Activated T-helper 17 cell treated with anti-CD3 and anti-CD28 coated beads, Interleukin-2, amount 50 U/mL, for 72 hours (primary cell): Measurements from ENCODE around the gene DAPK2. TPM values are rescaled to one million over a fixed set of nuclear protein-coding genes. Genes with fewer than 3 reads are reported as not detected.

Source experiments
- ATAC-seq: fragments of 150-1000 bp; cut with Tn5 transposase; replicated peaks from 2 replicates; pipeline ENCODE4 v1.10.0; 2021; ENCODE audit warnings: mild to moderate bottlenecking, moderate library complexity
- H3K27ac Mint-ChIP-seq: one replicate; pipeline ENCODE4 v1.8.0; 2022; ENCODE audit warnings: mixed read lengths
- H3K27me3 Mint-ChIP-seq: one replicate; pipeline ENCODE4 v1.8.0; 2022; ENCODE audit warnings: mixed read lengths
- H3K36me3 Mint-ChIP-seq: one replicate; pipeline ENCODE4 v1.8.0; 2022; ENCODE audit warnings: low read depth, mild to moderate bottlenecking, mixed read lengths
- H3K4me1 Mint-ChIP-seq: one replicate; pipeline ENCODE4 v1.8.0; 2022; ENCODE audit warnings: mixed read lengths
- H3K4me3 Mint-ChIP-seq: one replicate; pipeline ENCODE4 v1.8.0; 2022; ENCODE audit warnings: mild to moderate bottlenecking, mixed read lengths
- H3K9me3 Mint-ChIP-seq: one replicate; pipeline ENCODE4 v1.8.0; 2022; ENCODE audit warnings: mixed read lengths
- total RNA-seq, 2 donors: library from RNA; stranded (reverse); gene quantifications; one replicate each; pipeline ENCODE4 v1.2.3, GENCODE V29; 2022

Gene DAPK2
- total RNA-seq, 2 donors from 2014 or later = 0.82 to 10.6 TPM

DNA sequence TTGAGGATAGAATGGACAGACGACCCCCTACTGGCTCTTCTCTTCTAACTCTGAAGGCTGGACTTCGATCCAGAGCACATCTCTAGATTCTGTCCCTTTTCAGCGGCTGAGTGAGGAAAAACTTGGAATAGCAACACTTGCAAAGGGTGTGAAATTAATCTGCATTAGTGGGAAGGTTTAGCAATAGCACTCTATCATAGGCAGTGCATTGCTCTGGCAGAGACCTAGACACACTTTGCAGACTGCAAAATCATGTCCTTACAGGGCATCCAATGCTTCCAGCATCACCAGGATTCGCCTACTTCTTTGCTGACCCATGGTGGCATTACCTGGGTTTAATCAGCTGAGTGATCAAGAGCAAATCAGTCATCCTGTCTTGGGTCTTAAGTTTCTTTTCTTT, 43.1 kb downstream of the DAPK2 start:
- Mint-ChIP-seq H3K4me1 (peaks cover 11% of the 10 kb centered on the region), H3K9me3 (no peaks in the 10 kb centered on the region), H3K27ac (no peak overlapping the region), H3K36me3 (no peaks in the 10 kb centered on the region), H3K27me3 (peaks cover 4% of the 10 kb centered on the region), H3K4me3 (no peak overlapping the region)
- no peak for ATAC-seq

DNA sequence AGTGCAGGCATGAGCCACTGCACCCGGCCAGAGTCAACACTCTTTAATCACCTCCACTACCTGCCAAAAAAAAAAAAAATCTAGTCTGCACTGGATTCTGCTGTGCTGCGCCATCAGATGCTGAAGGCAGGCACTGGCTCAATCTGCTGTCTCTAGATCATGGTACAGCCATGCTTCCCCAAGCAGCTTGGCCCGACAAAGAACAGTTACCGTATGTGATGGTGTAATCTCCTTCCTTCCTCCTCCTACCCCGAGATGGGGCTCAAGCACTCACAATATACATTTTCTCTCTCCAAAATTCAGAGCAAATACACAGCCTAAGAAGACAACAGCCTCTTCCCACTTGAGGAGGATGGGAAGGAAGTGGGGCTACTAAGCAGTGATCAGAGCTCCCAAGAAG, 45.1 kb downstream of the DAPK2 start:
- ATAC-seq = no peak
- H3K27ac Mint-ChIP-seq = no peak overlapping the region
- peaks cover 16% of the 10 kb centered on the region for H3K4me1 Mint-ChIP-seq
- peaks cover 4% of the 10 kb centered on the region for H3K27me3 Mint-ChIP-seq
- no peaks in the 10 kb centered on the region for H3K9me3 Mint-ChIP-seq
- no peaks in the 10 kb centered on the region for H3K36me3 Mint-ChIP-seq
- no peak overlapping the region for H3K4me3 Mint-ChIP-seq

DNA sequence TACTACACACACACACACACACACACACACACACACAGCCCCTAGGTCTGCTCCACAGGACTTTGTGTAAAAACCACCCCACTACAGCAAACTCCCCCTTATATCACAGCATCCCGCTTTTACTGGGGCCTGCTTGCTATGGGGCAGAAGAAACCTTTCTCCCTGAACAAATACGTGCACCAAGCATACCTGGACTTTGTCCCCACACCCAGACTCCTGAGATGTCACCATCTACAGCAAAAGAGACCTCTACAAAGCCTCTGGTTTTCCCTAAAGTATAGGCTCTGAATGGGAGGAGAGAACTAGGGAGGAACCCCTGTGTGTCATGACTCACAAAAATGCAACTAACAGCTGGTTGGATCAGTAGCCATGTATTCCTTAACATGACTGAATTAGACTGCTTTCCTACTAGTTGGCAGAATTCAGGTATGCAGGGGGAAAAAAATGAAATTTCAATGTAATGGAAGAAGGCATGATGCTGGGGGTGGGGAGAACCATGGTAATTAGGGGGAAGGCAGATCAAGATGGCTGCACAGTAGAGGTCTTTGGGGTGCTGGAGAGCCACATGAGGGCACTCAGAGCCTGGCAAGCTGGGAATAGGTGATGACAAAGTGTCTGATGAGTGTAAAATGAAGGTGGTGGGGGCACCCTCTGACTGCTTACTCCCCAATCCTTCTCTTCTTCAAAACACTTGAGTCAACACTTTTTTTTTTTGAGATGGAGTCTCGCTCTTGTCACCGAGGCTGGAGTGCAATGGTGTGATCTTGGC, 45.9 kb downstream of the DAPK2 start:
- Mint-ChIP-seq H3K27me3 (peaks cover 4% of the 10 kb centered on the region), H3K36me3 (no peaks in the 10 kb centered on the region), H3K4me1 (peaks cover 16% of the 10 kb centered on the region), H3K4me3 (no peak overlapping the region), H3K9me3 (no peaks in the 10 kb centered on the region), H3K27ac (no peak overlapping the region)
- ATAC-seq = no peak

DNA sequence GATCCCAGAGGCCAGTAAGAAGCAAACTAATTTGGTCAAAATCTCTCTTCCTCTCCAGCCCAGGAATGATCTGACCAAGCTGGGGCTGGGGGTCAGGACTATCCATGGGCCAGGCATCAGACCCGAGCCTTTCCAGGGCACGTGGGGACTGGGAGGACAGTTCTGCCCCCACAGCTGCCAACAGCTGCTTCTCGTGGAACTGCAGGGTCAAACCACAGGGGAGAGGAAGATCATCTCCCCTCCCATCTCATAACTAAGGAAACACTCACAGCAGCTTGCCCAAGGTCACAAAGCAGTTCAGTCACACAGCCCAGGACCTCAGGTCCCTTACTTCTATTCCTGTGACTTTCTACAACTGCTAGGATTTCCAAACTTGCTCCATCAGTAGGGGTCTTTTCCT, 47.1 kb downstream of the DAPK2 start:
- no peaks in the 10 kb centered on the region for H3K9me3 Mint-ChIP-seq
- H3K27ac Mint-ChIP-seq = peak overlapping the region; percentile 25
- peak overlapping the region; percentile 26 for H3K4me3 Mint-ChIP-seq
- no peak for ATAC-seq
- H3K4me1 Mint-ChIP-seq = peaks cover 16% of the 10 kb centered on the region
- no peaks in the 10 kb centered on the region for H3K36me3 Mint-ChIP-seq
- H3K27me3 Mint-ChIP-seq = peaks cover 4% of the 10 kb centered on the region

DNA sequence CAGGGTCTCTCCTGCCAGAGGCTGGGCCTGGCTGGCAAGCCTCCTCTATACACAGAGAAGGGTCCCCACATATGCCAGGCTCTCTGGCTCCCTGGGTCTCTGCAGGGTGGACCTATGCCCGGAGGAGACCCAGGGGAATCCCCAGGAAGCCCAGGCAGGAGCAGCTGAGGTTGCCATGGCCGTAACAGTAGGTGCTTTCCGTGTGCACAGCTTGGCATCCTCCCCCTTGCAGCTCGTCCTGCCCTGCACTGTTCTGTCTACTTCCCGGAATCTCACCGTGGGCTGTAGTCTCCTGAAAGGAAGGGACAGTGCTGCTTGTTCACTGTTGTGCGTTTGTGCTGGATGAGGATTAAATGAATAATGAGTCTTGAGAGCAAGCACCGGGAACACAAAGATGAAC, 47.8 kb downstream of the DAPK2 start:
- Mint-ChIP-seq H3K4me3 (peak overlapping the region; percentile 26), H3K36me3 (no peaks in the 10 kb centered on the region), H3K4me1 (peaks cover 20% of the 10 kb centered on the region), H3K27me3 (peaks cover 4% of the 10 kb centered on the region), H3K9me3 (no peaks in the 10 kb centered on the region), H3K27ac (peak overlapping the region; percentile 25)
- ATAC-seq = peak; percentile 66

DNA sequence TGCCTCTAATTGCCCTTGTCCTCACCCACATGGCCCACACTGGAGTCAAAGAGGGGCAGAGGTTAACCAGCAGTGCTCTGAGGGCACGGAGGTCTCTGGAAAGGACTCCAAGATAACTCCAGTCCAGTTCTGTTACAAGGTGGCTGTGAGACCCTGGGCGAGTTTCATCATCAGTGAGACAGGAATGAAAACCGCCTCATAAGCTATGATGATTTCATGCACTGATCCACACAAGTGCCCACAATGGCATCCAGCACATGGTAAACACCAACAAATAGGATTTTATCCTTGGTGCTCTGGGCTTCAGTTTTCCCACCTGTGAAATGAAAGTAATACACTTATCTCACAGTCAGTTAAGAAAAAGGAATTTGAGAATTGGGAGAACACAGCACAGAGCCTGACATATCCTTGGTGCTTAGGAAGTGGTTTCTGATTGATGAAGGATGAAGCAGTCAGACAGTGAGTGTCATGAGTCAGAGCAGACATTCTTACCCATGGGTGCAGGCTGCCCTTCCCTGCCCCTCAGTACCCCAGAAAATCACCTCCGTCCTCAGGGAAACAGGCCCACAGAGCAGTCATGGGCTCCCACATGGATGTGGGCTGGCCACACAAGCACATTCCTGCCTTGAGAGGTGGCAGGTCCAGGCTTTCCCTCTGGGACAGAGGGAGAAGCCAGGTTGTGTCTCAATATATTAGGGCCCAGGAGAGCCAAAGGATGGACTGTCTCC, 48.4 kb downstream of the DAPK2 start:
- ATAC-seq = peak; percentile 88

DNA sequence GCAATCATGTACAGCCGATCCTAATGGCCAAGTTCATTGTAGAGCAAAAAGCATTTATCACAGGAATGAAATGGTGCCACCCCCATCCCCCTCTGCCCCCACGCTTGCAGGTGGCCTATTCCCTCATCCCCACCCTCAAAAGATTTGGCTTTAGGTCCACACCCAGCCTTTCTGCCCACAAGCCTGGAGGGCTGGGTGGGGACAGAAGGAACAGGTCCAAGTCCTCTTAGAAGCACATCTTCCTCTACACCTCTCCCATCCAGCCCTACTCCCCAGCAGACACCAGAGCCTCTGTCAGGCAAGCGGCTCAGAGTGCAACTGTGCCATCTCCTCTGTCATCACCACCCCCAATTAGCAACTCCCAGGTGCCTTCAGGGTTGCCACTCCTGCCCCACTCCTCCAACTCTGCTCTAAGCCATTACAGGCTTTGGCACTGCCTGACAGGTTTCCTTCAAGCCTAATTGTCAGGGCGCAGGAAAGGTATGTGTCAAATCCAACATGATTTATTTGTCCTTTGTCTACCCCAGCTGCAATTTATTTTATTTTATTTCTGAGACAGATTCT, 49.4 kb downstream of the DAPK2 start:
- no peaks in the 10 kb centered on the region for H3K9me3 Mint-ChIP-seq
- no peak overlapping the region for H3K27ac Mint-ChIP-seq
- ATAC-seq = no peak
- H3K4me3 Mint-ChIP-seq = no peak overlapping the region
- peaks cover 4% of the 10 kb centered on the region for H3K27me3 Mint-ChIP-seq
- no peaks in the 10 kb centered on the region for H3K36me3 Mint-ChIP-seq
- H3K4me1 Mint-ChIP-seq = peaks cover 20% of the 10 kb centered on the region

More for the DNA sequence above, 48.4 kb downstream of the DAPK2 start:
- Mint-ChIP-seq H3K27ac (no peak overlapping the region), H3K36me3 (no peaks in the 10 kb centered on the region), H3K4me1 (peaks cover 20% of the 10 kb centered on the region), H3K9me3 (no peaks in the 10 kb centered on the region), H3K27me3 (peaks cover 4% of the 10 kb centered on the region), H3K4me3 (peak overlapping the region; percentile 26)

DNA sequence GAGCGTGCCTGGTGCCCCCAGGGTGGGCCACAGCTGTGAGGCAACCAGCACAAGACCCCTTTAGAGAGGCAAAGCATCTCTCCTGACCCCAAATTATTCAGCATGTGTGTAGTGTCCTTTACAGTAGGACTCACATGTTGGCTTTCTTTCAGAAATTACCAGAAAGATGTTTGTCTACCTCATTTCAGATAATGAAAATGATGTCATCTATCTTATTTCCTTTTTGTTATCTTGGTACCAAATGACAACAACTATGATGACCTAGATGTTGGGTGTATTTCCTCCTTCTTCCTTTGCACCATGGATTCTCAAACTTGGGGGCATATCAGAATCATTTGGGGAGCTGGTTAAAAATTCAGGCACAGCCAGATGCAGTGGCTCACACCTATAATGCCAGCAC, 50.5 kb downstream of the DAPK2 start:
- H3K36me3 Mint-ChIP-seq = no peaks in the 10 kb centered on the region

DNA sequence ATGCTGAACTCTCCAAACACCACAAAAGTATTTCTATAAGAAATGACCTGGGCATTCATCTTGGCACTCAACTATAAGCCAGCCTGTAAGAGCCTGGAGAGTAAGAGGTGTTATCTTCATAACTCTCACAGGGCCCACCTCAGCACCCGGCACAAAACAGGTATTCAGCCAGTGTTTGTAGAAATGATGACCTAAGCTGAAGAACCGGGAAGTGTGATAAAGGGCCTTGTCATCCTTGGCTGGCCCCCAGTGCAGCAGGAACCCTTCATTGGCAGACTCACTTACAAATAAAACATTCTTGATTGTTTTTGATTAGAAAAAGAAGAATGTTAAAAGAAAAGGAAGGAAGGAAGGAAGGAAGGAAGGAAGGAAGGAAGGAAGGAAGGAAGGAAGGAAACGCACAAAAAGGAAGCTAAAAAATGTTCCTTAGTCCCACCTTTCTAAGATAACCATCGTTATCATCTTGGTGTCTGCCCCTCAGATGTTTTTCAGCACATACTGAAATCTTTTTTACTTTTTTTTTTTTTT, 52.1 kb downstream of the DAPK2 start:
- ATAC-seq = no peak
- Mint-ChIP-seq H3K36me3 (no peaks in the 10 kb centered on the region), H3K9me3 (no peaks in the 10 kb centered on the region), H3K4me3 (no peak overlapping the region), H3K27ac (peak overlapping the region; percentile 29), H3K27me3 (no peaks in the 10 kb centered on the region), H3K4me1 (peaks cover 12% of the 10 kb centered on the region)

More for the DNA sequence above, 50.5 kb downstream of the DAPK2 start:
- Mint-ChIP-seq H3K4me3 (no peak overlapping the region), H3K4me1 (peaks cover 20% of the 10 kb centered on the region), H3K9me3 (no peaks in the 10 kb centered on the region), H3K27me3 (no peaks in the 10 kb centered on the region), H3K27ac (peak overlapping the region; percentile 49)
- ATAC-seq = no peak

DNA sequence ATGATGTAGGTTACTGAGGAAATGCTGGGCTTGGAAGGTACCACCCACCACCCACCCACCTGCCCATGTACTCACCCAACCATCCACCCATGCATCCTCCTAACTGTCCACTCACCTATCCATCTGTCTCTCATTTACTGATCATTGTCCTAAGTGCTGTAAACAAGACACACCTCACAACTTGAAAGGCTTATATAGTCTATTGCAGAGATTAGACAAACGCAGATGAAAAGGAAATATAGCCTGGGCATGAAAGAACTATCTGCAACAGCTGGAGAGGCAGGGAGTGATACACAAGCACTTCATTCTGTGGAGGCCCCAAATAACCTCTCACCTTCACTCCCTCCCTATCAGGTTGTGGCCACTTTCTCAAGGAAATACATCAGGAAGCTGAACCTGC, 54.0 kb downstream of the DAPK2 start:
- ATAC-seq = no peak
- H3K27ac Mint-ChIP-seq = peak overlapping the region; percentile 24
- H3K4me3 Mint-ChIP-seq = no peak overlapping the region
- peaks cover 5% of the 10 kb centered on the region for H3K4me1 Mint-ChIP-seq
- H3K27me3 Mint-ChIP-seq = no peaks in the 10 kb centered on the region
- no peaks in the 10 kb centered on the region for H3K9me3 Mint-ChIP-seq
- no peaks in the 10 kb centered on the region for H3K36me3 Mint-ChIP-seq

DNA sequence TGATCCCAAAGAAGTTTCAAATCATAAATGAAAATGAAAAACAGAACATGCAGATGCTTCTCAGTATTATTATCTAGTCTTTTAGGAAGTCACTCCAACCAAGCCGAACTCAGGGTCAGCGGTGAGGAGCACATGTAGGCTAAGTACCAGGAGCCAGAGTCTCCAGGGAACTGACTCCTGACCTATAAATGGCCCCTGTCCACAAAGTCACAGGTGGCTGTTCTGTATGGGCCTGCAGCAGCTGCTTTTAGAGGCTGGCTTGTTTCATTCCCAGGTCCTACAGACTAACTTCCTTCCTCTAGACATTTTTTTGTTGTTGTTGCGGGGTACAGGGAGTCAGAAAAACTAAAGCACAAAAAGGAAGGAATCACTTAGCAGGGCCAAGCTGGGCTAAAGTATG, 54.6 kb downstream of the DAPK2 start:
- no peaks in the 10 kb centered on the region for H3K27me3 Mint-ChIP-seq
- peaks cover 8% of the 10 kb centered on the region for H3K4me1 Mint-ChIP-seq
- no peaks in the 10 kb centered on the region for H3K36me3 Mint-ChIP-seq
- ATAC-seq = no peak
- no peak overlapping the region for H3K4me3 Mint-ChIP-seq
- no peaks in the 10 kb centered on the region for H3K9me3 Mint-ChIP-seq
- no peak overlapping the region for H3K27ac Mint-ChIP-seq

DNA sequence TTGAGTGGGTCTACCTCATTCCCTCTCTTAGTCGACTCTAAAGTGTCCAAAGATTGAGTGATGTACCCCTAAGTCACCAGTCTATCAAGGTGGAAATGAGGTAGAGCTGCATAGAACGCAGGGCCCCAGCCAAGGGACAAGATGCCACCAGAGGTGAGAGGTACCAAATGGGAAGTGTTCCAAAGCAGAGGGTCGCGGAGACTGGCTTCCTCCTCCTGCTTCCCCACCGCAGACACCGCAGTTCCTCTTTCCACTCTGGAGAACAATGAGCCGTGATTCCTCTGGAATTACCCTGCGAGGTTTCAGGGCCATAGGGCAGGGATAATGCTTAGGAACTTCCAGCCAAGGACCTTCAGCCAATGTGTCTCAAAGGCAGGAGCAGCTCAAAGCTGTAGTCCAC, 55.8 kb downstream of the DAPK2 start:
- Mint-ChIP-seq H3K27me3 (no peaks in the 10 kb centered on the region), H3K27ac (no peak overlapping the region), H3K36me3 (no peaks in the 10 kb centered on the region), H3K4me1 (peaks cover 13% of the 10 kb centered on the region), H3K4me3 (no peak overlapping the region), H3K9me3 (no peaks in the 10 kb centered on the region)
- no peak for ATAC-seq

DNA sequence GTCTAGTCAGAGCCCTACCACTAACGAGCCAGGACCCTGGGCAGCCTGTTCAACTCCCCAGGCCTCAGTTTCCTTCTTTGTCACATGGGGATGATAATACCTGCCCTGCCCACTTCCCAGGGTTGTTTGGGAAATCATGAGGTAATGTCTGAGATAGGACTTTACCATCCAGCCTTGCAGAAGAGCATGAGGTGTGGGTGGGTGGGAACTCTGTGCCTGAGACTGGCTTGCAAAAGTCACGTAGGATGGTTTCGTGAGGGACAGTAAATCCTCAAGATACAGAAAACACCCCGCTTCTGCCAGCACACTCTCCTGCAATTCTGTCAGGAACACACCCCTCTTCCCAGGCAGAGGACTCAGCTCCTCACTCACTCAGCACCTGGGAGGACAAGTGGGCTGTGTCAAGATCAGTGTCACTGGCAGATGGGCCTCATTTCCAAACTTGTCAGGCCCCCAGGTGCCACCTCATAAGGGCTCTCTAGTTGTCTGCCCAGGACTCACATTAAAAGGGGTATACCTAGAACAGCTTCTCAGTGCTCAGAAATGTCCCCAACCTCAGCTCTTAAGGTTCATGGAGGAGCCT, 58.4 kb downstream of the DAPK2 start:
- no peak for ATAC-seq
- H3K4me3 Mint-ChIP-seq = no peak overlapping the region
- peak overlapping the region; percentile 46 for H3K27ac Mint-ChIP-seq
- no peaks in the 10 kb centered on the region for H3K9me3 Mint-ChIP-seq
- peaks cover 9% of the 10 kb centered on the region for H3K4me1 Mint-ChIP-seq
- H3K36me3 Mint-ChIP-seq = no peaks in the 10 kb centered on the region
- no peaks in the 10 kb centered on the region for H3K27me3 Mint-ChIP-seq

DNA sequence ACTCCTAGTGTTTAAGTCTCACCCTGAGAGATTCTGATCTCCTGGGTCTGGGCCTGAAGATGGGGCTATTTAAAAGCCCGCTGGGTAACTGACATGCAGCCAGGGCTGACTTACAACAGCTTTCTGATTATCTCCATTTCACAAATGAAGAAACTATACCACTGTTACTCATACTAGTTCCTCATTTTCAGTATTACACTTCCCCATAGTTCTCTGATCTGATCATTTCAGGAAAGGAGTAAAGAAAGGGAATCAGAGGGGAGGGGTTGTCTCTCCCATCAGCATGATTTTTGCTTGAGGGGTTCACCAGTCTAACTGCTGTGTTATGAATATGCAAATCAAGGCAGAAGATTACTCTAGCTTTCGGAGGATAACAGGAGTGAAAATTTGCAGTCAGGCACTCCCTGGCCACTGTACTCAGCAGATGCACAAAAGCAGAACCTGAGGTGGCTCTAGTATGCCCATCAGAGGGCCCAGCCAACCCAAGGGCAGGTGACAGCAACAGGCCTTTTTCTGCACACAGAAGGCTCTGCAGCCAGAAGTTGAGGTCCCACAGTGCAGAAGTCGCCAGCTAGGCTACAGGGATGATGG, 59.4 kb downstream of the DAPK2 start:
- Mint-ChIP-seq H3K4me3 (no peak overlapping the region), H3K4me1 (peaks cover 9% of the 10 kb centered on the region), H3K27me3 (no peaks in the 10 kb centered on the region), H3K27ac (peak overlapping the region; percentile 75), H3K36me3 (no peaks in the 10 kb centered on the region), H3K9me3 (no peaks in the 10 kb centered on the region)
- peak; percentile 85 for ATAC-seq
